Testis (tissue), 3 donors: ENCODE measurements around the gene ZNF143. TPM values are rescaled to one million over a fixed set of nuclear protein-coding genes. Genes with fewer than 3 reads are reported as not detected.

Experiments used
- DNase-seq: peaks from one replicate; pipeline ENCODE4 v3.0.0-alpha.2; 2019
- H3K27ac ChIP-seq, 2 donors: fragments of 200-600 bp; sonication (generic); one replicate each; pipeline ENCODE4 v1.5.1; 2019
- H3K27me3 ChIP-seq: fragments of 200-600 bp; sonication (generic); one replicate; pipeline ENCODE4 v1.5.1; 2019
- H3K36me3 ChIP-seq: fragments of 200-600 bp; sonication (generic); one replicate; pipeline ENCODE4 v1.5.1; 2017; ENCODE audit warnings: low read depth; ENCODE audit errors: missing control alignments
- H3K4me1 ChIP-seq: fragments of 200-600 bp; sonication (generic); one replicate; pipeline ENCODE4 v1.5.1; 2019
- H3K4me3 ChIP-seq, 2 donors: fragments of 200-600 bp; sonication (generic); one replicate each; pipeline ENCODE4 v1.5.1; 2017 to 2019
- H3K9me3 ChIP-seq: fragments of 200-600 bp; sonication (generic); one replicate; pipeline ENCODE4 v1.5.1; 2017
- POLR2A ChIP-seq: fragments of 450-650 bp; IDR thresholded peaks from one replicate; pipeline ENCODE4 v1.6.1; 2017; ENCODE audit warnings: antibody characterized with exemption, mild to moderate bottlenecking, moderate library complexity
- WGBS, 2 donors: methylation state at CpG; one replicate each; pipeline ENCODE4 v1.1.5; 2018; 5-methylcytosine and 5-hydroxymethylcytosine counted together
- intact Hi-C: fragments of 100-400 bp; cut with DNase I; formaldehyde crosslinking; loops from one replicate; pipeline ENCODE4 v1.15.1; 2023; ENCODE audit warnings: low total_unique reads
- polyA plus RNA-seq: library from polyadenylated mRNA; stranded (reverse); fragments of 350-450 nt; fragmentation: Illumina TruSeq; extraction: RNeasy Lipid Tissue Mini Kit (QIAGEN cat#74804); gene quantifications from one replicate; pipeline ENCODE4 v1.2.3, GENCODE V29; 2014; ENCODE audit warnings: low read depth, low replicate concordance; ENCODE audit not compliant: insufficient read depth
- total RNA-seq, 2 donors: library from RNA; depleted of rRNA; stranded (reverse); fragments of >200 nt; gene quantifications; one replicate each; pipeline ENCODE4 v1.2.3, GENCODE V29; 2016
- TF ChIP-seq, protein P1 (sequence below), 3 experiments: fragments of 450-650 bp in 2 of 3; fragments of 200-600 bp in 1 of 3; sonication (generic) in 1 of 3; IDR thresholded peaks; one replicate each; pipeline ENCODE4 v1.5.1; 2016 to 2019; ENCODE audit warnings: antibody characterized with exemption in 3 of 3, mild to moderate bottlenecking in 2 of 3, moderate library complexity in 1 of 3

The ZNF143 gene
- total and polyA plus RNA-seq, 3 donors from 2014 or later: 37.2 to 49.9 (median 43.6) TPM

DNA sequence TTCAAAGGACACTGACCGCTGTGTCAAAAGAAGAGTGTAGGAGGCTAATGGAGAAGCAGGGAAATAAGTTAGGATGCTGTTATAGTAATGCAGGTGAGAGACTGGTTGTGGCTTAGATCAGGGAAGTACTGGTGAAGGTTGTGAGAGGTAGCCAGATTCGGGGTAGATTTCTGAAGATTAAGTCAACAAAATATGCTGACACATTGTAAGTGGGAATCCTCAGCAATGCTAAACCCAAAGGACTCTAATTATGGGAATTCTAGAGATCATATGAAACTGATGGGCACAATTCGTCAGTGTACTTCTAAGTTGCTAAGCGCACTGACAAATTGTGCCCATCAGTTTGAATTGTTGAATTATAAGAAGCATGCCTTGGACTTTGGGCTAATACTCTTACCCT lies 10.0 kb downstream of the ZNF143 start:
- Histone ChIP-seq H3K9me3 (no peaks in the 10 kb centered on the region), H3K36me3 (no peaks in the 10 kb centered on the region), H3K27ac (no peak overlapping the region), H3K4me1 (no peaks in the 10 kb centered on the region), H3K27me3 (no peaks in the 10 kb centered on the region), H3K4me3 (no peak overlapping the region)
- DNase-seq: no peak
- WGBS, 2 donors: 89% methylated on average over 4 of the region's 4 CpGs
- TF ChIP-seq, protein P1, sequence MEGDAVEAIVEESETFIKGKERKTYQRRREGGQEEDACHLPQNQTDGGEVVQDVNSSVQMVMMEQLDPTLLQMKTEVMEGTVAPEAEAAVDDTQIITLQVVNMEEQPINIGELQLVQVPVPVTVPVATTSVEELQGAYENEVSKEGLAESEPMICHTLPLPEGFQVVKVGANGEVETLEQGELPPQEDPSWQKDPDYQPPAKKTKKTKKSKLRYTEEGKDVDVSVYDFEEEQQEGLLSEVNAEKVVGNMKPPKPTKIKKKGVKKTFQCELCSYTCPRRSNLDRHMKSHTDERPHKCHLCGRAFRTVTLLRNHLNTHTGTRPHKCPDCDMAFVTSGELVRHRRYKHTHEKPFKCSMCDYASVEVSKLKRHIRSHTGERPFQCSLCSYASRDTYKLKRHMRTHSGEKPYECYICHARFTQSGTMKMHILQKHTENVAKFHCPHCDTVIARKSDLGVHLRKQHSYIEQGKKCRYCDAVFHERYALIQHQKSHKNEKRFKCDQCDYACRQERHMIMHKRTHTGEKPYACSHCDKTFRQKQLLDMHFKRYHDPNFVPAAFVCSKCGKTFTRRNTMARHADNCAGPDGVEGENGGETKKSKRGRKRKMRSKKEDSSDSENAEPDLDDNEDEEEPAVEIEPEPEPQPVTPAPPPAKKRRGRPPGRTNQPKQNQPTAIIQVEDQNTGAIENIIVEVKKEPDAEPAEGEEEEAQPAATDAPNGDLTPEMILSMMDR (IDR thresholded peaks at IDR 0.05): no peak
- no peak for TF ChIP-seq POLR2A
- intact Hi-C loops: no loop called here

DNA sequence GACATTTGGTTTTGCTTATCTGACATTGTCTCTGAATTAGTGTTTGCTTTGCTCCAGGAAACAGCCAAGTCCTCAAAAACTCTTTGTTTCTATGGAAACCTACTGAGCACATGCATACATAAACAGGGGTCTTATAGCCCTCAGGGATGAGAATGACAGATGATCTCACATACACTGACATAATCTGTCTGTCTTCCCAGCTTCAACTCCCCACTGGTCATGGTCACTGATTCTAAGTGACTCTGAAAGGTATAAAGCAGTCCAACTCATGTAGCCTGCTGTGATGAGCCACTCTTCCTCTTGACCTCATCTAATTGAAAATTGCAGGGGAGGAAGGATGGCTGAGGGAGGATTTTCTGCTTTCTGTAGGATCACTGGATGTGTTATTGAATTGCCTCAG lies 12.6 kb downstream of the ZNF143 start:
- H3K27me3 ChIP-seq: no peaks in the 10 kb centered on the region
- H3K36me3 ChIP-seq: no peaks in the 10 kb centered on the region
- TF ChIP-seq, protein P1 (IDR thresholded peaks at IDR 0.05): no peak
- TF ChIP-seq POLR2A: no peak
- H3K4me3 ChIP-seq: no peak overlapping the region
- no peak overlapping the region for H3K27ac ChIP-seq
- H3K4me1 ChIP-seq: no peaks in the 10 kb centered on the region
- no peaks in the 10 kb centered on the region for H3K9me3 ChIP-seq
- no peak for DNase-seq
- intact Hi-C loops: no loop called here

DNA sequence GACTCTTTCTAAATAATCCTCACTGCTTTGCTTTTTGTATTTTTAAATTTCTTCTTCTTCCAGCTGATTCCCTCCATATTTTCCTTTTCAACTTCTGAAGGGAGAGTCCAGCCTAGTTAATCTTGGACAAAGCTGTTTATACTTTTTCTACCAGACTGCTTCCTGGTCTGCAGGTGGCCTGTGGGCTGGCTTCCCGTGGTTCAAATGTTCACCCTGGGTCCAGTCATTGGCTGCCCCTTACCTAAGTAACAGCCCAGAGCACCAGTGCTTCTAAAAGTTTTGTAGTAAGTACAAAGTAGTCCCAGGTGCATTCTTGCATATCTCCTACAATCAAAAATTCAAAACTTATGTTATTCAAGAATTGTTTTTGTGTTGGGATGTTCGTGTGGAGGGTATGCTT lies 19.1 kb downstream of the ZNF143 start:
- no peak for DNase-seq
- 83 to 88% methylated on average over 2 of the region's 2 CpGs for WGBS, 2 donors
- H3K4me1 ChIP-seq: no peaks in the 10 kb centered on the region
- no peaks in the 10 kb centered on the region for H3K36me3 ChIP-seq
- intact Hi-C loops: no loop called here
- TF ChIP-seq, protein P1 (IDR thresholded peaks at IDR 0.05): no peak
- no peak for TF ChIP-seq POLR2A
- H3K9me3 ChIP-seq: no peaks in the 10 kb centered on the region
- H3K4me3 ChIP-seq: no peak overlapping the region
- H3K27me3 ChIP-seq: no peaks in the 10 kb centered on the region
- no peak overlapping the region for H3K27ac ChIP-seq

DNA sequence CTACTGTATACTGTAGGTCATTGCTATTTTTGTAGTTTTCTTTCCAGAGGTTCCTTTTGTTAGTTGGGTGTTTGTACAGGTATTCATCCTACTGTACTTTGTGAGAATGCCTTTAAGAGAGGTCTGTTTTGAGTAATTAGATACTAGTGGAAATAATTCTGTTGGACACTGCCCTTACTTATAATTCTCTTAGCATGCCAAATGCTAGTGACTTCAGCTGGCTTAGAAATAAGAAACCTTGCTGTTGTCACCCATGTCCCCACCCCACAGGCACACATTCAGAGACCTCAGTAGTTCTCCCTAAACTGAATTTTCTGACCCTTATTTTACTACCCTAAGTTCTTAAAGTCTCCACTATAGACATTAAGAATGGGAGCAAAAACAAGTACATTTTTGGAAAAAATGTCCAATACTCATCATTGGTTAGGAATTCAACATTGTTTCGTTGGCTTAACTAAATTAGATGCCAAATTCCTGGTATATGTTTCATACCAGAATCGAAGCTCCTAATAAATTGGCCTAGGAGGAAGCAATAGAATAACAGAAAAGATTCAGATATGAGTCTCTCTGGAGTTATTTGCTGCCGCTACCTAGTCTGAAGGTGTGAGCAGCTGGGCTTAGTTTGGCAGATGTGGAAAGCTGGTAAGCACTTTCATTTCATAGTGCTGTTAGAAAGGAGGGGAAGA lies 28.4 kb downstream of the ZNF143 start:
- Histone ChIP-seq H3K27ac (no peak overlapping the region), H3K4me3 (no peak overlapping the region), H3K27me3 (no peaks in the 10 kb centered on the region), H3K36me3 (no peaks in the 10 kb centered on the region), H3K4me1 (no peaks in the 10 kb centered on the region), H3K9me3 (no peaks in the 10 kb centered on the region)
- intact Hi-C loops: no loop called here
- TF ChIP-seq, protein P1 (IDR thresholded peaks at IDR 0.05): no peak
- TF ChIP-seq POLR2A: no peak
- 94 to 99% methylated on average over 3 of the region's 3 CpGs for WGBS, 2 donors
- no peak for DNase-seq

DNA sequence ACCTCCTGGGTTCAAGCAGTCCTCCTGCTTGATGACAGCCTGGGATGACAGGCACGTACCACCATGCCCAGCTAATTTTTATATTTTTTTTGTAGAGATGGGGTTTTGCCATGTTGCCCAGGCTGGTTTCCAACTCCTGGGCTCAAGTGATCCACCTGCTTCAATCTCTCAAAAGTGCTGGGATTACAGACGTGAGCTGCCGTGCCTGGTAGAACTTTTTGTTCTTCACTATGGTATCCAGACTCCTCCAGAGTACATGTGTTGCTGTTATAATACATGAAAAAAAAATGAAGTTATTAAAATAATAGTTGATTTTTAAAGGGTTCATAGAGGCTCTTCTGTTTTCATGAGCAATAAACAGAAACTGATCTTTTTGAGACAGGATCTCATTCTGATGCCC lies 29.6 kb downstream of the ZNF143 start:
- WGBS, 2 donors: 86 to 89% methylated on average over 3 of the region's 3 CpGs
- no peak for TF ChIP-seq POLR2A
- TF ChIP-seq, protein P1 (IDR thresholded peaks at IDR 0.05): no peak
- Histone ChIP-seq H3K9me3 (no peaks in the 10 kb centered on the region), H3K27ac (no peak overlapping the region), H3K27me3 (no peaks in the 10 kb centered on the region), H3K4me3 (no peak overlapping the region), H3K4me1 (no peaks in the 10 kb centered on the region), H3K36me3 (no peaks in the 10 kb centered on the region)
- no peak for DNase-seq
- intact Hi-C loops: no loop called here
